ENCODE results near the gene CKAP4. TPM values are rescaled to one million over a fixed set of nuclear protein-coding genes. Genes with fewer than 3 reads are reported as not detected.

The CKAP4 gene
- total RNA-seq, 4 donors from 2014 or later = 28.7 to 51.6 (median 38.8) TPM

GRCh38 chr12:106248312-106248845, 559 bp upstream of the CKAP4 start:
- Histone ChIP-seq H3K27me3 (no peaks in the 10 kb centered on the region), H3K4me3 (peak overlapping the region; percentile 74 to 95 (median 86)), H3K27ac (replicated peaks in 1 of 4) (peak overlapping the region; percentile 93 to 100 (median 96)), H3K36me3 (no peaks in the 10 kb centered on the region), H3K9me3 (no peaks in the 10 kb centered on the region), H3K4me1 (peaks cover 39 to 48% (median 46%) of the 10 kb centered on the region in 4 donors)
- no peak for DNase-seq (ENCODE audit: extremely low spot score)
- TF ChIP-seq POLR2A (IDR thresholded peaks at IDR 0.05; ENCODE audit: low read depth) (peak; percentile 16), POLR2AphosphoS5 (IDR thresholded peaks at IDR 0.05) (peak in 1 of 2 donors; percentile 31), EP300 (IDR thresholded peaks at IDR 0.05) (no peak), CTCF (IDR thresholded peaks at IDR 0.05) (no peak)
- 0% methylated on average over 5 of the region's 36 CpGs for WGBS
- intact Hi-C loops (cut with DNase I) = loop anchor here (5.0 kb wide), 1 partner anchor 54 kb away; the partner anchor contains the start of gene TCP11L2

GRCh38 chr12:106246891-106247673, 738 bp downstream of the CKAP4 start:
- peaks cover 0 to 12% (median 3%) of the 10 kb centered on the region in 4 donors for H3K36me3 ChIP-seq
- H3K9me3 ChIP-seq = no peaks in the 10 kb centered on the region
- DNase-seq (ENCODE audit: extremely low spot score) = no peak
- H3K27ac ChIP-seq (replicated peaks in 1 of 4) = peak overlapping the region; percentile 93 to 100 (median 96)
- H3K27me3 ChIP-seq = no peaks in the 10 kb centered on the region
- intact Hi-C loops (cut with DNase I) = loop anchor here (5.0 kb wide), 1 partner anchor 55 kb away; the partner anchor contains the start of gene TCP11L2
- TF ChIP-seq POLR2AphosphoS5 (IDR thresholded peaks at IDR 0.05) (no peak), CTCF (IDR thresholded peaks at IDR 0.05) (peak in 1 of 3 experiments; percentile 29)
- H3K4me3 ChIP-seq = peak overlapping the region; percentile 74 to 95 (median 86)
- WGBS = 0% methylated on average over 5 of the region's 71 CpGs
- H3K4me1 ChIP-seq = peaks cover 40 to 61% (median 55%) of the 10 kb centered on the region in 4 donors

- Histone ChIP-seq H3K36me3 (peaks cover 0 to 14% (median 3%) of the 10 kb centered on the region in 4 donors), H3K4me3 (peak overlapping the region; percentile 74 to 95 (median 86)), H3K27me3 (no peaks in the 10 kb centered on the region), H3K27ac (replicated peaks in 1 of 4) (peak overlapping the region; percentile 93 to 100 (median 96)), H3K9me3 (no peaks in the 10 kb centered on the region), H3K4me1 (peaks cover 40 to 61% (median 55%) of the 10 kb centered on the region in 4 donors)
- TF ChIP-seq EP300 (IDR thresholded peaks at IDR 0.05) = no peak
- no peak for TF ChIP-seq POLR2A (IDR thresholded peaks at IDR 0.05; ENCODE audit: low read depth)
- peak in 1 of 2 donors; percentile 6 for TF ChIP-seq POLR2AphosphoS5 (IDR thresholded peaks at IDR 0.05)
- TF ChIP-seq CTCF (IDR thresholded peaks at IDR 0.05) = no peak
- 51% methylated on average over 12 of the region's 12 CpGs for WGBS
- intact Hi-C loops (cut with DNase I) = loop anchor here (5.0 kb wide), 1 partner anchor 57 kb away; the partner anchor contains the start of gene TCP11L2
- DNase-seq (ENCODE audit: extremely low spot score) = no peak
Measured at GRCh38 chr12:106245767-106246166, 2.1 kb downstream of the CKAP4 start.

GRCh38 chr12:106243620-106244019, 4.2 kb downstream of the CKAP4 start:
- no peak overlapping the region for H3K27ac ChIP-seq (replicated peaks in 1 of 4)
- H3K27me3 ChIP-seq = no peaks in the 10 kb centered on the region
- H3K36me3 ChIP-seq = peaks cover 17 to 32% (median 21%) of the 10 kb centered on the region in 4 donors
- TF ChIP-seq CTCF (IDR thresholded peaks at IDR 0.05) = no peak
- no peak for TF ChIP-seq POLR2AphosphoS5 (IDR thresholded peaks at IDR 0.05)
- TF ChIP-seq EP300 (IDR thresholded peaks at IDR 0.05) = no peak
- TF ChIP-seq POLR2A (IDR thresholded peaks at IDR 0.05; ENCODE audit: low read depth) = no peak
- H3K4me3 ChIP-seq = no peak overlapping the region
- H3K9me3 ChIP-seq = no peaks in the 10 kb centered on the region
- DNase-seq (ENCODE audit: extremely low spot score) = no peak
- intact Hi-C loops (cut with DNase I) = no loop called here
- H3K4me1 ChIP-seq = peaks cover 37 to 50% (median 46%) of the 10 kb centered on the region in 4 donors

Measured in esophagus muscularis mucosa (tissue), 4 donors.